ENCODE measurements around the gene SLC6A11.

- no peak for TF ChIP-seq ZFP30 (CRISPR knock-in tag; IDR thresholded peaks at IDR 0.05)
- no peak for TF ChIP-seq BACH2 (CRISPR knock-in tag; IDR thresholded peaks at IDR 0.05; ENCODE audit: borderline replicate concordance)
- TF ChIP-seq PPARA (CRISPR knock-in tag; IDR thresholded peaks at IDR 0.05; ENCODE audit: borderline replicate concordance), result no peak
- TF ChIP-seq PATZ1 (CRISPR knock-in tag; IDR thresholded peaks at IDR 0.05; ENCODE audit: borderline replicate concordance), result no peak
- TF ChIP-seq ESRRG (CRISPR knock-in tag; IDR thresholded peaks at IDR 0.05), result no peak
- TF ChIP-seq RARB (CRISPR knock-in tag; IDR thresholded peaks at IDR 0.05), result no peak
- TF ChIP-seq POU6F1 (CRISPR knock-in tag; IDR thresholded peaks at IDR 0.05; ENCODE audit: borderline replicate concordance, low read depth), result no peak
Observed at GRCh38 chr3:10775828-10776227, 40.2 kb upstream of the SLC6A11 start.

All from SK-N-SH treated with all-trans-retinoic acid at 6 μM for 48 hours (cell line).